Right lobe of liver (tissue), 6 donors: ENCODE data around the gene TSR1. TPM values are rescaled to one million over a fixed set of nuclear protein-coding genes. Genes with fewer than 3 reads are reported as not detected.

ENCODE experiments used
- ATAC-seq, 4 donors: fragments of 200-7000 bp; cut with Tn5 transposase; one replicate each; pipeline ENCODE4 v1.9.1; 2020; ENCODE audit warnings: mild to moderate bottlenecking in 4 of 4, moderate library complexity in 4 of 4
- DNase-seq, 3 donors: peaks; one replicate each; pipeline ENCODE4 v3.0.0-alpha.2; 2020
- H3K27ac ChIP-seq, 3 donors: fragments of 200-600 bp; one replicate each; pipeline ENCODE4 v1.8.0; 2022
- H3K27me3 ChIP-seq, 2 donors: fragments of 200-600 bp; one replicate each; pipeline ENCODE4 v1.8.0; 2022
- H3K36me3 ChIP-seq, 4 donors: fragments of 200-600 bp; sonication (generic) in 1 of 4; one replicate each; pipeline versions ENCODE4 v1.5.1 to v1.8.0; 2017 to 2022; ENCODE audit warnings: control low read depth in 1 of 4
- H3K4me1 ChIP-seq, 4 donors: fragments of 200-600 bp; sonication (generic) in 1 of 4; one replicate each; pipeline versions ENCODE4 v1.5.1 to v1.8.0; 2017 to 2022; ENCODE audit warnings: control low read depth in 1 of 4
- H3K4me3 ChIP-seq, 3 donors: fragments of 200-600 bp; one replicate each; pipeline ENCODE4 v1.8.0; 2022
- H3K9me3 ChIP-seq, 4 donors: fragments of 200-600 bp; sonication (generic) in 1 of 4; one replicate each; pipeline versions ENCODE4 v1.5.1 to v1.8.0; 2017 to 2022; ENCODE audit warnings: control low read depth in 1 of 4
- CTCF ChIP-seq, 4 donors: fragments of 200-600 bp in 3 of 4; fragments of 450-650 bp in 1 of 4; IDR thresholded peaks; one replicate each; pipeline versions ENCODE4 v1.5.1 to v1.8.0; 2016 to 2022; ENCODE audit warnings: antibody characterized with exemption in 4 of 4, mild to moderate bottlenecking in 2 of 4
- POLR2A ChIP-seq: fragments of 450-650 bp; IDR thresholded peaks from one replicate; pipeline ENCODE4 v1.6.1; 2017; ENCODE audit warnings: antibody characterized with exemption, mild to moderate bottlenecking
- WGBS: methylation state at CpG from one replicate; pipeline ENCODE4 v1.1.6; 2018; ENCODE audit warnings: low coverage, low lambda C conversion rate; ENCODE audit not compliant: insufficient coverage; ENCODE audit errors: missing lambda C conversion rate; 5-methylcytosine and 5-hydroxymethylcytosine counted together
- intact Hi-C, 2 donors: fragments of 100-400 bp; cut with DNase I; formaldehyde crosslinking; loops; one replicate each; pipeline versions ENCODE4 v1.11.2 to v1.14.1; 2022
- total RNA-seq, 6 experiments: library from RNA; depleted of rRNA in 2 of 6; stranded (reverse); fragments of >200 nt in 2 of 6; fragmentation: NEBNext Ultra II Directional in 3 of 6; extraction: Animal tissue kit (Norgen Biotek cat#: 25700) in 3 of 6; gene quantifications; one replicate each; pipeline versions ENCODE4 v1.1.0 to v1.2.4, GENCODE V29; 2016 to 2023
- donor health status: DM: no; HTN: yes; CAD: no.
- donor health status: DM: no; HTN: no; CAD: no.
- donor health status: DM: no; HTN: no; CAD: no.
- donor health status: DM: no; HTN: yes; CAD: no.
- donor health status: DM: no; HTN: yes; CAD: no.

TSR1 gene
- total RNA-seq, 6 experiments from 2014 or later: 9.7 to 26.2 (median 13.1) TPM

GRCh38 chr17:2343421-2343820 is 7.2 kb upstream of the TSR1 start:
- DNase-seq (no peak), ATAC-seq (no peak)
- Histone ChIP-seq H3K27ac (no peak overlapping the region), H3K27me3 (no peaks in the 10 kb centered on the region), H3K4me3 (no peak overlapping the region), H3K36me3 (no peaks in the 10 kb centered on the region), H3K4me1 (peaks cover 0 to 7% (median 4%) of the 10 kb centered on the region in 4 donors), H3K9me3 (no peaks in the 10 kb centered on the region)
- TF ChIP-seq CTCF (IDR thresholded peaks at IDR 0.05): no peak
- no peak for TF ChIP-seq POLR2A
- intact Hi-C loops: no loop called here
- WGBS: 71% methylated on average over 5 of the region's 5 CpGs

DNA sequence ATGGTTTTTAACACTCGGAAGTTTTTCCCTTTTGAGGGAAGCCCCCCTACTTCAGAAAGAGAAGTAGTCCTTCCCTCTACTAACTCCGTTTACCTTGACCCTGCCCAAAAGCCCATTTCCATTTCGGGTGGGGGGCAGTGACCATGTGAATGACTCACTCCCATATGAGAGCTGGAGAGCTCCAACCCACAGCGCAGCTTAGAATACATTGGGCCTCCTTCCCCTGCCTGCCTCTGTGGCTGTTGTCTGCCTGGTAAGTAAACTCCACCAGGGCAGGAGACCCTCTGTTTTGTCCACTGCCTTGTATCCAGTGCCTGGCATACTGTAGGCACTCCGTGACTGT is 2.0 kb upstream of the TSR1 start:
- 14% methylated on average over 4 of the region's 5 CpGs for WGBS
- Histone ChIP-seq H3K9me3 (no peaks in the 10 kb centered on the region), H3K27ac (no peak overlapping the region), H3K4me3 (peak overlapping the region; percentile 47 to 98 (median 87)), H3K36me3 (peaks cover 0 to 18% (median 8%) of the 10 kb centered on the region in 4 donors), H3K4me1 (peaks cover 0 to 10% (median 5%) of the 10 kb centered on the region in 4 donors), H3K27me3 (no peaks in the 10 kb centered on the region)
- ATAC-seq: no peak
- intact Hi-C loops: no loop called here
- DNase-seq: no peak
- TF ChIP-seq CTCF (IDR thresholded peaks at IDR 0.05) (no peak), POLR2A (no peak)

DNA sequence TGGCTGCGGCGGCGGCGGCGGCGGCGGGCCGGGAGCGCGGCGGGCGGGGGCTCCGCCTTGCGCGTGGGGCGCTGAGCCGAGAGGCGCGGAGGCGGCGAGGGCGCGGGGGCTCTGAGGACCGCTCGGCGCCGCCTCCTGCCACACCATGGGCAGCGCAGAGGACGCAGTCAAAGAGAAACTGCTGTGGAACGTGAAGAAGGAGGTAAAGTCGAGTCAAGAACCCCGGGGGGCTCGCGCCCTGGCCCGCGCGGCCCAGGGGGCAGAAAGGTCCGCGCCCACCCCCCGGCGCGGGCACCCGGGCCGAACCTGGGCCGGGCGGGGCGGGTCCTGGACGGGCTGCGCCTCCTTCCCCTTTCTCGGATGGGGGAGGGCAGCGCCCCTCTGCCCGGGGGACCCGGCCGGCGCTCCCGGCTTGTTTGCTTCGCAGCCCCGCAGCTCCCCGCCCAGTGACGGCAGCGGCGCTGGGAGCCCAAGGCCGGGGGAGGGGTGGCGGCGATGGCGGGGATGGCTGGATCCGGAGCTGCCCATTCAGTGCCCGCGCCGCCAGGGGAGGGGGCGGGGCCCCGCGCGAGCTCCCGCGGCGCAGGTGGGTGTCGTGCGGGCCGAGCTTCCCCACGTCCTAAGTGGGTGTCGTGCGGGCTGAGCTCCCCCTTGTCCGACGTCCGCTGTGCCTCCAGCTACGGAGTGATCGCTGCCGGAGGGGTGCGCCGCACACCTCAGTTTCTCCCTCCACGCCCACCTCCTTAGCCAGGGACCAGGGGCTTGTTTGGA is 1.5 kb upstream of the TSR1 start:
- ATAC-seq (peak; percentile 46 to 65 (median 53)), DNase-seq (peak; percentile 66 to 71 (median 69))
- 5% methylated on average over 8 of the region's 92 CpGs for WGBS
- TF ChIP-seq POLR2A (peak; percentile 32), CTCF (IDR thresholded peaks at IDR 0.05) (no peak)
- Histone ChIP-seq H3K27me3 (no peaks in the 10 kb centered on the region), H3K4me3 (peak overlapping the region; percentile 47 to 98 (median 87)), H3K27ac (peak overlapping the region in 2 of 3 donors; percentile 65 to 71), H3K36me3 (peaks cover 0 to 24% (median 12%) of the 10 kb centered on the region in 4 donors), H3K9me3 (no peaks in the 10 kb centered on the region), H3K4me1 (peaks cover 0 to 10% (median 5%) of the 10 kb centered on the region in 4 donors)
- intact Hi-C loops: no loop called here

- no peaks in the 10 kb centered on the region for H3K27me3 ChIP-seq
These were observed 741 bp upstream of the TSR1 start, which contains the start of gene SGSM2 for GRCh38 chr17:2336852-2337543. Gene SGSM2 (plus strand): TSS chr17:2337501. CDS start chr17:2337689, 188 bp downstream.

More at GRCh38 chr17:2336852-2337543, 741 bp upstream of the TSR1 start, which contains the start of gene SGSM2:
- 0% methylated on average over 6 of the region's 77 CpGs for WGBS
- H3K9me3 ChIP-seq: no peaks in the 10 kb centered on the region
- peak; percentile 27 to 54 (median 52) for ATAC-seq
- intact Hi-C loops: no loop called here
- peaks cover 0 to 10% (median 5%) of the 10 kb centered on the region in 4 donors for H3K4me1 ChIP-seq
- H3K27ac ChIP-seq: peak within 1 kb of the TSS; percentile 52 to 71 (median 65)
- H3K4me3 ChIP-seq: peak within 1 kb of the TSS; percentile 47 to 98 (median 87)
- TF ChIP-seq POLR2A: no peak
- TF ChIP-seq CTCF (IDR thresholded peaks at IDR 0.05): no peak
- DNase-seq: peak; percentile 62 to 72 (median 63)
- H3K36me3 ChIP-seq: peaks cover 0 to 31% (median 16%) of the 10 kb centered on the region in 4 donors
